HG02642 (cell line): ENCODE results near the gene APOH.

Source experiments
- ATAC-seq: cut with Tn5 transposase; IDR thresholded peaks from one replicate; pipeline ENCODE4 v1.9.1; 2021; ENCODE audit warnings: mild to moderate bottlenecking; ENCODE audit not compliant: unreplicated experiment, poor library complexity

APOH gene

GRCh38 chr17:66235377-66235994 is 6.3 kb upstream of the APOH start:
- ATAC-seq: no peak

DNA sequence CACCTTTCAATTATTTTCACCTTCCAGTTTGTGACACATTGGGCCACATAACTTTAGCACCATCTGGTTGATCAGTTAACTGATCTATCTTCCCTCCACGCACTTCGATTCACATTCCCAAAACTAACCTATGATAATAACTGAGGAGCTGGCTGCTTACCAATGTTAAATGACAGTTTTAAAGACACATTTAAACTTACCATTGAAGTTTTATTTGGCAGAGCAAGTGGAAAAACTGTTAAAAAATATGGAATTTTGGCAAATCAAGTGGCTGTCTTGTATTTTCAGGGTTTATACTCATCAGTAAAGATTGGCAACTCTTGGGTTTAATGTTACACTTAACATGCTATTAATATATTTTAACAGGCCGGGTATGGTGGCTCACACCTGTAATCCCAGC is 5.4 kb upstream of the APOH start:
- no peak for ATAC-seq

DNA sequence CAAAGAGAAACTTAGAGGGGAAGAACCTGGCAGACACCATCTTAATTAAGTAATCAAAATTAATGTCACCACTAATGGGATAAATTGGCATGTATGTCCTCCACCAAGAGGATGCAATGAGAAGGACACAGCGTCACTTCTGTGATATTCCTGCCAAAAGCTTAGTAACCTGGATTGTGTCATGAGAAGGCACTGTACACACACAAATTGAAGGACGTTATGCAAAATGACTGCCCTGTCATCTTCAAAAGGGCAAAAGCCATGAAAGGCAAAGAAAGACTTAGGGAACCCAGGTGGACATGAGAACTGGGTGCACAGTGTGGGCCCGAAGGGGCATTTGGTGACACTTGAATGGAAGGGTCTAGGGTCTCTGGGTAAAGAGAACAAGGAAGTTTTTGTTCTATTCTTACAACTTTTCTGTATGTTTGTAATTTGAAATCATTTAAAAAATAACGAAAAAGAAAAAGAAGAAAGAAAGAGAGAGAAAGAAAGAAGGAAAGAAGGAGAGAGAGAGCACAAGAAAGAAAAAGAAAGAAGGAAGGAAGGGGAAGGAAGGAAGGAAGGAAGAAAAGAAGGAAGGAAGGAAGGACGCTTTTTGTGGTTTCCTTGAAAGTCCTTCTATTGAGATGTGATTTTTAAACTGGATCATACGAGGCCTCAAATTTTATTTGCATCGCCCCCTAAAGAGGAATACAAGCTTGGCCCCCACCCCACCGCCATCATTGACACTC is 4.0 kb upstream of the APOH start:
- no peak for ATAC-seq

DNA sequence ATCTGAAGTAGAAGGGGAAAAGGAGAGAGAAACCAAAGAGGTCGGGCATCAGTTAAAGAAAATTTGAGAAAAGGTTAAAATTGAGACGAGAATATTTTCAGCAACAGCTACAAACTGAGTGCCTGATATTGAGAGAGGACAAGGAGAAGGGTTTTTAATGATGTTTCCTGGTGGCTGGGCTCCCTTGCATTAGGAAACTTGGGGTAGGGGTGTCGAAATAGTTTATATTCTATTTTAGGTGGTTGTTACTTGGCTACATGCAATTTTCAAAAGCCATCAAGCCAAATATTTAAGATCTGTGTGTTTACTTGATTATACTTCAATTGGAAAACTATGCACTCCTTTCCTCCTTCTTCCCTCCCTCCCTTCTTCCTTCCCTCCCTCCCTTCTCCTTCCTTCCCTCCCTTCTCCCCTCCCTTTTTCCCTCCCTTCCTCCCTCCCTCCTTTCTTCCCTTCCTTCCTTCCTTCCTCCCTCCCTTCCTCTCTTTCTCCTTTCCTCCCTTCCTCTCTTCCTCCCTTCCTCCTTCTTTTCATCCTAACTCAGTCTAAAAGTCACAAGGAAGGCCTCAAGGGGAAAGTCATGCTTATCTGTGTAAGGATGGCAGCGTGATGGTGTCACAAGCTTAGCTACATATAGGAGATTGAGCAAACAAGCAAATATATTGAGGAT is 1.8 kb upstream of the APOH start:
- ATAC-seq: no peak

- ATAC-seq: no peak
These were observed 746 bp upstream of the APOH start for GRCh38 chr17:66229783-66230538.

DNA sequence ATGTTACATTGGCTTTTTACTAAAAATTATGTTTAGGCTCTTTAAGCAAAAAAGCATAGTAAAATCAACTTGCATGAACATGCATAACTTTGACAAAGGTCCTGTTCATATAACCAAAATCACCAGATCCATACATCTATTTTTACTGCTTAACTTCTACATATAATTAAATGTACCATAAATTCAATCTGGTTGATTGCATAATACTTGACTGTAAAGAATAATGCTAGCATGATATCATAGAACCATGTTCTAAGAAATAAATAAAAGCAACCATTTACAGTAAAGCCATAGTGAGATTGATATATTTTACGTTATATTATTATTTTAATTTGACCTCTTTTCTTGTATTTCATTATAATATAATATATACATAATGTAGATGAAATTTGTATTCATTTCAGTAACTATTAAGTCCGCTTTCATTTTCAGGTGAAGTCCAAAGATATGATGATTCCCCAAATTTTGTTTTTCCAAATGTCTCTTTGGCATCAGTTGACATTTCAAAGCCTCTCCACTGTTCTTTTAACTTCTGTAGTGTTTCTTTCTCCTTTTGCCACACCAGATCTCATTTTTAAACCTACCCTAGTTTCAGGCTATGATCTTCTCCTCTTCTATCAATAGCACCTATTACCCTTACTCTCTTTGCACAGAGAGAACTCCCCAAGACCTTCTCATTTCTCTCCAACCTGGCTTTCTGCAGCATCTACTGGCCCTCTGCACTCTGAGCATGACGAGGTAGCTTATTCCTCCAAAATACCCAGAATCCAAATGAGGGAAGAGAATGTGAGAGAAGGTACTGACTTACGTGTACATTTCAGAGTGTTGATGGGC is 1.8 kb downstream of the APOH start:
- no peak for ATAC-seq

GRCh38 chr17:66222798-66223350 is 6.3 kb downstream of the APOH start:
- no peak for ATAC-seq

GRCh38 chr17:66221755-66222530 is 7.3 kb downstream of the APOH start:
- ATAC-seq: no peak

DNA sequence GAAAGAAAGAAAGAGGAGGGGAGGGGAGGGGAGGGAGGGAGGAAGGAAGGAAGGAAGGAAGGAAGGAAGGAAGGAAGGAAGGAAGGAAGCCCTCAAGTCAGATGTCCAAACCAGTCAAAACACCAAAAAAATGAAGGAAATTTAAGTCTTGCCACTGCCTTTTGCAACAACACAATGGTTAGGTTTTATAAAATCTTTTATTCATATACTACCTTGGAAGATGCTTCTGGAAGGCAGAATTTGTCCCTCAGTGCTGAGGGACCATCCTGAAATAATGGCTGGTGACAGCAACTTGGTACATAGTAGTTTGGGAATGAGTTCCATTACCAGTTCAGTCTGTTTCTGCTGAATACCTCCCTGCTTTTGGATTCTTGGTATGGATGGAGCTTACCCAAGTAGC is 7.9 kb downstream of the APOH start:
- no peak for ATAC-seq

DNA sequence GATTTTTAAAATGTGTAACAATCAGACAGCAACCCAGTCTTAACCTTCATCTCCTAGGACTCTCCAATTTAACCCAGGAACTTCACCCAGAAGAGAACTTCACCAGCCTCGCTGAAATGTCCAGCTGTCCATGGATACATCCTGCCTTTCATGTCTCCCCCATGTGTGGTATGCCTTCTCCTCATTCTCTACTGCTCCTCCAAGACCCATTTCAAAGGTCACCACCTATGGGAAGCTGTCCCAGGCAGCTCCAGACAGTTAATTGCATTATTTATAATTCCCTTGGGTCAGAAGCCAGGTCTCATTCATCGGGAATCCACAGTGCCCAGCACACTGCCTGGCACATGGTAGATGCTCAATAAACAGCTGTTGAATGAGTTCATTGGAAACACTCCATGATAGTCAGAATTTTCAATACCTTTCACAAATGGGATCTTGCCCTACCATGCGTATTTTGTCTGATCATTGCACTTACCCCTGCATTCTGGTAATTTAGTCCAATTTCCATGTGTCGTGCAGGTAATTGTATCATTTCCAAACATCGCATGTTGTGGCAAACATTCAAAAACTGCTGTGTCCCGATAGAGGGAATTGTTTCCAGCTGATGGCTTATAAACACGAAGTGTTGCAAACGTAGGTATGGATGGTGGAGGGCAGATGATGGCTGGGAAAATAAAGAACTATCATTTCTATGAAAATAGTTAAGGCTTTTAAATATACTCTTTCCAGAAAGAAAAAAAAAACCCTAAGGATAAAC is 9.0 kb downstream of the APOH start:
- no peak for ATAC-seq

- no peak for ATAC-seq
These were observed 13.7 kb downstream of the APOH start for GRCh38 chr17:66215529-66215911.

DNA sequence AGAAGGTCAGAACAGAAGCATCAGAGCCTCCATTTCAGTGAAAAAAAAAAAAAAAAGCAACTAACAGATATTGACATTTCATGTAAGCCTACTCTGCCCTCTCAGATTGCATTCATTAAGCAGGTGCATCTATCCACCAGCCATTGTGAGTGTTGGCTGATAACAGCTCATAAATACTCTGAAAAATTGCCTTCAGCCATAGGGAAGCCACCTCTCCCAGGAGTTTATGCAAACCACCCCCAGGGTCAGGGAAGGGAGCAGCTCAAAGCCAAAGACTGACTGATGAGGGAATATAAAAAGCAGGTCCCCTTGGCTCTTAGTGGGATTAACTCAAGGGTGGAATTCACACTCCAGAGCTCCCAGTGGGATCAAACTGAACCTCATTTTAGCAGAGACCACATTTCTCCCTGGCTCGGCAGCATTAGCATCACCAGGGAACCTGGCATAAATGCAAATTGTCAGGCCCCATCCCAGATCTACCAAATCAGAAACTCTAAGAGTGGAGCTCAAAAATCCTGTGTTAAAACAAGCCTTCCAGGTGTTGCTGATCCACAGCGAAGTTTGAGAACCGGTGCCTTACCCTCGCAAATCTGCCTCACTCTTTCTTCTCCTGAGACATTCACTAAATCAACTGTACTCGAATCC is 14.2 kb downstream of the APOH start:
- ATAC-seq: no peak

GRCh38 chr17:66211047-66211810 is 18.0 kb downstream of the APOH start:
- no peak for ATAC-seq

- no peak for ATAC-seq
These were observed 19.0 kb downstream of the APOH start for GRCh38 chr17:66210208-66210574.

DNA sequence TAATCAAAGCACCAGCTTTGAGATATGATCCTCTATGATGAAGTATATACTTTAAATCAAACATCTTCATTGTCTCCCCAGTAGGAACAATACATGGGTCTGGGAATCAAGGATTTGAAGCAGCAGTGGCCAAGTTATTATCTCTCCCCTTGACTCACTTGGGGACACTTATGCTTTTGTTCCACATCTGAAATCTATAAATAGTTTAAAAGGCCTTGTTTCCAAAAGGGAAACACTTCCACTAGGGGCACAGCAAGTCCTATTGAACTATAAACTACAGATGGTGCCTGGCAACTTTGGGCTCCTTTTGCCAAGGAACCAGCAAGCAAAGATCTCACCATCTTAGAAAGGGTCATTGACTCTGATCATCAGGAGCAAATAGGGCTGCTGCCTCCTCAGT is 21.3 kb downstream of the APOH start:
- ATAC-seq: no peak

GRCh38 chr17:66203274-66204015 is 25.8 kb downstream of the APOH start:
- ATAC-seq: no peak

- ATAC-seq: no peak
These were observed 28.5 kb downstream of the APOH start for GRCh38 chr17:66200685-66201092.
